Mucosa of rectum (tissue), 2 donors: ENCODE measurements around the gene CD101.

Experiments used
- H3K27ac ChIP-seq, 2 donors: one replicate each; pipeline ENCODE4 v1.7.0; 2013; ENCODE audit warnings: inconsistent platforms in 2 of 2, low read depth in 2 of 2, low read length in 2 of 2
- H3K27me3 ChIP-seq, 2 donors: one replicate each; pipeline ENCODE4 v1.7.0; 2013; ENCODE audit warnings: low read length in 2 of 2; ENCODE audit not compliant: control insufficient read depth in 2 of 2, insufficient read depth in 2 of 2
- H3K36me3 ChIP-seq, 2 donors: one replicate each; pipeline ENCODE4 v1.7.0; 2013; ENCODE audit warnings: low read length in 2 of 2; ENCODE audit not compliant: control insufficient read depth in 2 of 2, insufficient read depth in 2 of 2
- H3K4me1 ChIP-seq, 2 donors: one replicate each; pipeline ENCODE4 v1.7.0; 2013; ENCODE audit warnings: low read length in 2 of 2, mild to moderate bottlenecking in 1 of 2; ENCODE audit not compliant: control insufficient read depth in 2 of 2, insufficient read depth in 2 of 2
- H3K4me3 ChIP-seq, 2 donors: one replicate each; pipeline ENCODE4 v1.7.0; 2013; ENCODE audit warnings: low read length in 2 of 2
- H3K9ac ChIP-seq, 2 donors: one replicate each; pipeline ENCODE4 v1.7.0; 2013; ENCODE audit warnings: low read length in 2 of 2, low read depth in 1 of 2, mild to moderate bottlenecking in 1 of 2
- H3K9me3 ChIP-seq, 2 donors: one replicate each; pipeline ENCODE4 v1.7.0; 2013; ENCODE audit warnings: low read length in 2 of 2; ENCODE audit not compliant: control insufficient read depth in 2 of 2
- donor health status: healthy.
- donor health status: Normal muscosa, but diverticular disease.

CD101 gene

GRCh38 chr1:117044217-117044616 lies 42.7 kb downstream of the CD101 start:
- H3K9me3 ChIP-seq, result no peaks in the 10 kb centered on the region
- H3K4me3 ChIP-seq, result no peak overlapping the region
- H3K4me1 ChIP-seq, result no peaks in the 10 kb centered on the region
- no peak overlapping the region for H3K27ac ChIP-seq
- H3K36me3 ChIP-seq, result no peaks in the 10 kb centered on the region
- no peaks in the 10 kb centered on the region for H3K27me3 ChIP-seq
- H3K9ac ChIP-seq, result no peak overlapping the region

- Histone ChIP-seq H3K27ac (no peak overlapping the region), H3K36me3 (peaks cover 0 to 3% of the 10 kb centered on the region in 2 donors), H3K27me3 (no peaks in the 10 kb centered on the region), H3K4me3 (no peak overlapping the region), H3K9me3 (no peaks in the 10 kb centered on the region), H3K9ac (no peak overlapping the region), H3K4me1 (no peaks in the 10 kb centered on the region)
Observed at GRCh38 chr1:117045644-117046043, 44.1 kb downstream of the CD101 start.

GRCh38 chr1:117046781-117047180 lies 45.2 kb downstream of the CD101 start:
- H3K4me1 ChIP-seq, result peaks cover 4 to 7% of the 10 kb centered on the region in 2 donors
- H3K9ac ChIP-seq, result no peak overlapping the region
- H3K36me3 ChIP-seq, result peaks cover 0 to 3% of the 10 kb centered on the region in 2 donors
- no peak overlapping the region for H3K4me3 ChIP-seq
- no peaks in the 10 kb centered on the region for H3K27me3 ChIP-seq
- H3K27ac ChIP-seq, result no peak overlapping the region
- H3K9me3 ChIP-seq, result no peaks in the 10 kb centered on the region

- Histone ChIP-seq H3K4me3 (no peak overlapping the region), H3K4me1 (peaks cover 4 to 10% of the 10 kb centered on the region in 2 donors), H3K9me3 (no peaks in the 10 kb centered on the region), H3K27me3 (no peaks in the 10 kb centered on the region), H3K9ac (no peak overlapping the region), H3K27ac (no peak overlapping the region), H3K36me3 (peaks cover 0 to 3% of the 10 kb centered on the region in 2 donors)
Observed at GRCh38 chr1:117047271-117047670, 45.7 kb downstream of the CD101 start.

GRCh38 chr1:117049857-117050256 lies 48.3 kb downstream of the CD101 start:
- Histone ChIP-seq H3K27ac (no peak overlapping the region), H3K4me1 (peaks cover 4 to 12% of the 10 kb centered on the region in 2 donors), H3K9ac (no peak overlapping the region), H3K36me3 (peaks cover 0 to 3% of the 10 kb centered on the region in 2 donors), H3K4me3 (no peak overlapping the region), H3K9me3 (no peaks in the 10 kb centered on the region), H3K27me3 (no peaks in the 10 kb centered on the region)

- H3K36me3 ChIP-seq, result peaks cover 0 to 3% of the 10 kb centered on the region in 2 donors
- H3K9me3 ChIP-seq, result no peaks in the 10 kb centered on the region
- peak overlapping the region; percentile 53 to 54 for H3K9ac ChIP-seq
- no peaks in the 10 kb centered on the region for H3K27me3 ChIP-seq
- H3K4me3 ChIP-seq, result peak overlapping the region; percentile 51 to 64
- peaks cover 4 to 12% of the 10 kb centered on the region in 2 donors for H3K4me1 ChIP-seq
- H3K27ac ChIP-seq, result peak overlapping the region; percentile 72 to 78
Observed at GRCh38 chr1:117051224-117052064, 49.9 kb downstream of the CD101 start.

GRCh38 chr1:117054068-117054467 lies 52.5 kb downstream of the CD101 start:
- Histone ChIP-seq H3K27me3 (no peaks in the 10 kb centered on the region), H3K9ac (no peak overlapping the region), H3K9me3 (no peaks in the 10 kb centered on the region), H3K4me1 (peaks cover 4 to 18% of the 10 kb centered on the region in 2 donors), H3K4me3 (no peak overlapping the region), H3K36me3 (peaks cover 0 to 3% of the 10 kb centered on the region in 2 donors), H3K27ac (no peak overlapping the region)

- H3K9ac ChIP-seq, result peak overlapping the region; percentile 88 to 99
- H3K9me3 ChIP-seq, result no peaks in the 10 kb centered on the region
- peaks cover 4 to 13% of the 10 kb centered on the region in 2 donors for H3K4me1 ChIP-seq
- H3K27me3 ChIP-seq, result no peaks in the 10 kb centered on the region
- peak overlapping the region; percentile 91 to 93 for H3K27ac ChIP-seq
- peak overlapping the region; percentile 89 to 92 for H3K4me3 ChIP-seq
- no peaks in the 10 kb centered on the region for H3K36me3 ChIP-seq
Observed at GRCh38 chr1:117058810-117059209, 57.2 kb downstream of the CD101 start.

GRCh38 chr1:117059334-117059677 lies 57.7 kb downstream of the CD101 start:
- Histone ChIP-seq H3K36me3 (no peaks in the 10 kb centered on the region), H3K9ac (peak overlapping the region; percentile 88 to 99), H3K27ac (peak overlapping the region; percentile 91 to 93), H3K4me3 (peak overlapping the region; percentile 89 to 92), H3K4me1 (peaks cover 4 to 13% of the 10 kb centered on the region in 2 donors), H3K9me3 (no peaks in the 10 kb centered on the region), H3K27me3 (no peaks in the 10 kb centered on the region)

- H3K27me3 ChIP-seq, result no peaks in the 10 kb centered on the region
- H3K36me3 ChIP-seq, result no peaks in the 10 kb centered on the region
- H3K27ac ChIP-seq, result peak within 1 kb of the TSS; percentile 91 to 93
- peaks cover 4 to 13% of the 10 kb centered on the region in 2 donors for H3K4me1 ChIP-seq
- H3K9me3 ChIP-seq, result no peaks in the 10 kb centered on the region
- peak within 1 kb of the TSS; percentile 88 to 99 for H3K9ac ChIP-seq
- peak within 1 kb of the TSS; percentile 89 to 92 for H3K4me3 ChIP-seq
Observed at GRCh38 chr1:117059678-117060440, 58.3 kb downstream of the CD101 start, which contains the start of gene TTF2. Gene TTF2 (plus strand): TSS chr1:117060326. CDS start chr1:117060347, 21 bp downstream.
